ENCODE measurements around the gene HABP2.

HABP2 gene

GRCh38 chr10:113552701-113553100 lies at the start of gene HABP2:
HABP2 (plus strand) TSS chr10:113553053; CDS start chr10:113553122, 69 bp downstream.
- no peak for DNase-seq

DNA sequence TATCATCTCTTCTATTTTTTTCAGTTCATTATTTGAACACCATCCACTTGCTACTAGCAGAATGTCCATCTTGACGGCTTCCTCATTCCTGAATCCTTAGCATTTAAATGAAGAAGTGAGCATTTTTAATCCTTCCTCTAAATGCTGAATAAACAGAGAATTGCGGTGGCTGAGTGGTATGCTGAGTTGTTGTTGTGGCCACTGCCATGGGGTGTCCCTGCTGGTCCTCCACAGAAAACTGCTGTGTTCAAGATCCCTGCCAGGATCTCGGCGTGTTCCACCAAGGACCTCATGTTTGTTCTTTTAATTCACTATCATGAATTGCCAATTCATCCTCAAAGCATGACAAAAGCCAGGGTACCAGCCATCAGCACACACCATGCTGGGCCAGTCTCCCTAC lies 48.9 kb upstream of the HABP2 start:
- no peak for DNase-seq

DNA sequence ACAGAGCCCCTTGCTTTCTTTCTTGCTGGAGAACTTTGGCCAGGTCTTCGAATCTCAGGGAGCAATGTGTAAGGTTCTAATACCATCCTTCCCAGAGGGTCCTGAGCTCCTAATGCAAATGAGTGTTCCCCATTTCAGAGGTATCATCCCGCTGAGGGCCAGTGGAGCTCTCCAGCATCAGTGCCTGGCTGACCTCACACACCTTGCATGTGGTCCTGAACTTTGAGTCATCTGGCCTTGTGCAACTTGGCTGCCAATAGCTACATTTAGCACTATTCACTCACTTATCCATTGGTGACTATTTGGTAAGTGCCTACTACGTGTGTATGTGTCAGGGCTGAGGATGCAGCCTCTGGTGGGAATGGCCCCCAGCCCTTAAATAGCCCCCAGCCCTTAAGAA lies 48.4 kb upstream of the HABP2 start:
- no peak for DNase-seq

- DNase-seq, result peak; percentile 50
Measured at GRCh38 chr10:113506476-113506875, 46.4 kb upstream of the HABP2 start.

- no peak for DNase-seq
Measured at GRCh38 chr10:113511419-113511818, 41.4 kb upstream of the HABP2 start.

DNA sequence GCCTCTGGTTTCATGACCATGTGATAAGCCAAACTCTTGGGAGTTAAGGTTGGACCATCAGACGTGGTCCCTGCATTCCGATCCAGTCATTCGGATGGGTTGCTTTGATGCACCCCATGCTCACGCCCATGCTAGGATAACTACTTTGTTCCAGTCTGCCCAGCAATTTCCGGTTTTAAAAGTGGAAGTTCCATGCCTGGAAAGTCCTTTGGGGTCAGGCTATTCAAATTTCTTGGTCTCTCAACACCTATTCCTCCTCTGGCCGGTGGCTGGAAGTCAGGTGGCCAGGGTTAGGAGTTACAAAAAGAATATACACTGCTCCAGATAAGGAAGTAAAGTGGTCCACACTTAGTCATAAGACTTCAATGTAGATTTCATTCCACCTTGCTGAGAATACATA lies 37.7 kb upstream of the HABP2 start:
- no peak for DNase-seq

DNA sequence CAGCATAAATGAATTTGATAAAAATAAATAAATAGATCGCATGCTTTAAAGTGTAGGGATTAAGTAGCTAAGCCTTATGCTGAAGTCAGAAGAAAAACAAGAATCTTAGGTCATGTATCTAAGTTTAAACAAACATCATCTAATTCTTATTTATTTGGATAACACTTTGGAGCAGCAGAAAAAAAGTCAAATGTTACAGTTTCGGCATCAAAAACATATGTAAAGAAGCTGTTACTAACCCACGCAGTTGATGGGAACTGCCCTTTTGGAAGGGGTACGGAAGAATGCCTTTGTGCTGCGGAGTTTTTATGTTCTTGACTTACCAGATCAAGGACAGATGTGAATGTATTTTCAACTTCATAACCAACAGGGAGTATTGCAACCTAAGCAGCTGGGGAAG lies 37.3 kb upstream of the HABP2 start:
- no peak for DNase-seq

DNA sequence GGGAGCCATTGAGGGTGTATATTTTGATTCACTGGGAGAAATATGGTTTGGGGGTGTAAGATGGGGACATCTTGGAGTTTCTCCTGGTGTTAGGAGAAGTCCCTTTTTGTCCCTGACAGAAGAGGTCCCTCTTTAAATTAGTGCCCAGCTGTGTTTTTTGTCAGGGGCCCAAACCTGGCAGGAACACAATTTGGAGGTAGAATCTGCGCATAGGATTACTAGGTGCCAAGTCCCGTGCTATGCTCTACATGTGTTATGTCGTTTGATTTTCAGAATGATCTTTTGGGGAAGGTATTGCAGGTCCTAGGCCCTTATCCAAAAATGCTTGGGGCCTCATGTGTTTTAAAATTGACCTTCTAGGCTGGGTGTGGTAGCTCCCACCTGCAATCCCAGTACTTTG lies 36.8 kb upstream of the HABP2 start:
- no peak for DNase-seq

DNA sequence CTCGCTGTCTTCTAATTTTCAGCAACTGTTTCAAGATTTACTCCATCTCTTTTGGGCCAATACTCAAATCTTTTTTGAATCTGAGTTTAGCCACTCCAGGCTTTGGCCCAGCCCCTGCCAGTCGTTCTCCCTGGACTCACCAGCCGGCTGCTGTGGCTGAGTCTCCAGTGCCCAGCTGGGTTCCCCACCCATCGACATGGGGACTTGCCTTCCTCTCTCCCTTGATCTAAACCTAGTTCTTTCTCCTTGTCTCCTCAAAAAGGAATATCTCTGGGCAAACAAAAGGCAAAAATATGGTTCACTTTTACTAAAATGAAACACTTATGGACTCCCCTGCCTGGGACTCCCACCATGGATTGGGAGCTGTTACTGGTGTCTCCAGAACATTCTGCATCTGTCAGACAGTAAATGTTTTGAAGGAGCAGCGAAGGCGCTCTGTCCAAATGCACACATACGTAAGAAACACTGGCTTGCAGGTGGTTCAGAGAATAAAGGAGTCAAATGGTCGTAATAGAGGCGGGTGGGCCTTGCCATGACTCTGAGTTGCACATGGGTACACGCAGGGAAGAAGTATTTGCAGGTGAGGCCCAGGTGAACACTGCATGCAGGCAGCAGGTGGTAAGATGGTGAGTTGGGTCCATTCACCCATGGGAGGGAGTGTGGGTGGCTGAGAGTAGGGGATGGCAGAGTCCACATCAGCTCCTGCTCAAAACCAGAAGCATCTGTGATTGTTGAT lies 35.5 kb upstream of the HABP2 start:
- DNase-seq, result no peak

DNA sequence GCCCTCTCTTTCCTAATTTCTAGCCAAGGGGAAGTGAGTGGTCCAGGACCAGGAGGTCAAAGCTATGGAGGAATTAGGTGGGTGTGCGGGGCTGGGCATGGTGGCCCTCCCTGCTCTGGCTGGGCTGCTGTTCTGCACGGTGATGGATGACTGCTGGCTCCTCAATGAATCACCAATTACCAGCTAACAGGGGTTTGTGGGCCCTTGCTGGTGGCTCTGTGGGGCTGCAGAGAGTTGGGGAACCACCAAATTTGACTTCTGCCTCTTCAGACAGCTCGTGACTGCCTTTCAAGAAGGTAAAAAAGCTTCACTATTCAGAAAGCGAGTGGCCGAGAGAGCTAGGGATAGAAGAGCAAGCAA lies 35.0 kb upstream of the HABP2 start:
- DNase-seq, result no peak

DNA sequence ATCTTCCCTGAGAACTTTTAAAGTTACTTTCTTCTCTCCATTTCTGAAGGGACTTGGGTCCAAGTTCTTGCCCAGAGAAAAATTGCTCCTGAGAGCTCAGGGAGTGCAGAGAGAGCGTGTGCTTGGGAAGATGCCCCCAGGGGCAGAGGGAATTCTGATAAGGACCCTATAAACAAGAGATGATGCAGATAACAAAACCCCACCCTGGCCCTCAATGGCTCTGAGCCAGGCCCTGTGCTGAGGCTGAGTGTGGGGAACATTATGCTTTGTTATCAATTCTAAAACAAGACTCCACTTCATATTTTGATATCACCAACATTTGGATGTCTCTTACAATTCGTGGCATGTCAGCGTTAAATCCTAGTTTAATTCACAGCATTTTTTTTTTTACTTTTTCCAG lies 34.4 kb upstream of the HABP2 start:
- DNase-seq, result no peak

DNA sequence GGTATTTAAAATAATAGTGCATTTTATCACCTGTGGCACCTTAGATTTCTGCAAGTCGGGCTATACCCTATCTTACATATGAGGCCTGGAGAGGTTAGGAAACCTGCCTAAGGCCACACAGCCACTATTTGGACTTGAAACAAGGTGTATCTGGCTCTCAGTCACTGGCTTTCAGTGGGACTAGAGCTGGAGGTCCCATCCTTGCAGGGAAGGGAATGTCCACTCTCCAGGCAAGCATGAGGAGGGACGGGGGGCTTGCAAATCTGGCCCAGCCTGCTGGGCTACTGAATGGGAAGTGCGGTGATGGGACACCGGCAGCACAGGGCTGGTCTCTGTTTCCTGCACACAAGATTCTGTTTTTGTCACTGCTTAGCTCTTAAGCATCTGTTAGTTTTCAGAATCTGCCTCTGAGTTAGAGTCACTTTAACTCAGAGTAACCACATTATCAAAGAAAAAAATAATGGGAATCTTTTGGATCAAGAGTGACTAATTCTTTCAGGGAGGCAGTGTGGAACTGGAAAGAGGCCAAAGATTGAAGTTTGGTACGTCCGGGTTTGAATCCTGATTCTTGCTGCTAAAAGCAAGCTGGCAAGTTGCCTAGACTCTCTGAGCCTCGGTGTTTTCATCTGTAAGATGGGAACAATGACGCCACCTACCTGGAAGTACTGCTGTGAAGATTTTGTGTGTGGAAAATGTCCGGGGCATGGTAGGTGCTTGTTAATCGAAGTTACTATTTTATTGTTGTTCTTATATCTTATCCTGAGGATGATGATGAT lies 33.8 kb upstream of the HABP2 start:
- DNase-seq, result peak; percentile 57

DNA sequence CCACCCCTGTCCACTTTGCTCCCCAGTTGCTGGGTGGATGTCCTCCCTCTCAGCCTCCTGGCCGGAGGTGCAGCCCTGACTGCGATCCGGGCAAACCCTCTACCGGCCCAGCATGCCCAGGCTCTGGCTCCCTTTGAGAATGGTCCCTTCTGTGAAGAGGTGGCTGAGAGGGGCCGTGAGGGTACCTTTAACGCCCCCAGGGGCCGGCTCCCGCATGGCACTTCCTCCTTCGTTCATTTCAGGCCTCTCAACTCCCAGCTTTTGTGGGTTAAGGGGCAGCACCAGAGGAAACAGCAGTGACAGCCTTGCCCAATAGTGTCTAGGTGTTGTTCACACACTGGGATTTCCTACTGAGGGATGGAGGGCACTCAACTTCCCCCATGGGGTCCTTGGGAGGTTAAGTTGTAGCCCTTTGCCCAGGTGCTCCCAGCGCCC lies 33.2 kb upstream of the HABP2 start:
- DNase-seq, result no peak

GRCh38 chr10:113520261-113520660 lies 32.6 kb upstream of the HABP2 start:
- no peak for DNase-seq

DNA sequence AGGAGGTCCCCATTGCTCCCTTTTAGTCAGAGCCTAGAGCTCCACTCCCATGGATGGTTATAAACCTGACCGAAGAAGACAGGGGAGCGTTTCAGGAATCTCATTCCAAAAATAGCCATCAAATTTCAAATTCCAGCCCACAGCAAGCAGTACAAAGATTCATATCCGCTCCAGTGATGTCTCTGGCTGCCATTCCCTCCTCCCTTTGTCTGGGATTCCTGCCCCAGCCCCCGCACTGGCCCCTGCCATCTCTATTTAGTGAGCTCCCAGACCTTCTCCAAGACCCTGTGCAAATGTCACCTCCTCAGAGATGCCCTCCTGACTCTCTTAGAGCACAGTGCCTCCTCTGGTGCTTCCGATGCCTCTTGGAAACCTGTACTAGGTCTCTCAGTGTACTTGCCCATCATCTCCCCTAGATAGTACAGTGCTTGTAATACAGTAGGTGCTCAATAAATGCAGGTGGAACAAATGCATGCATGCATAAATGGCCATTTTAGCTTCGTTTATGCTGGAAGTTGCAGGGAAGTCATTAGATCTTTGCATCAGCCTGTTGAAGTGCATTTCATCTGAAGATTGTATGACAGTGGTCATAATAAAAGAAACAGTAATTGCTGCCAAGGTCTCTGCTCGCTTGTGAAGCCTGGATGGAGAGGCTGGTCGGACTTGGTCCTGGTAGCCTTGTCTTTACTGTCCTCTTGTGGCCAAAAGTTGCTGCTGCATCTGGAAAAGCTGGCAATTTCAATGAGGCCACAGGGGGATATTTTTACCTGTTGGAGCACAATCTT lies 32.0 kb upstream of the HABP2 start:
- DNase-seq, result peak; percentile 85

DNA sequence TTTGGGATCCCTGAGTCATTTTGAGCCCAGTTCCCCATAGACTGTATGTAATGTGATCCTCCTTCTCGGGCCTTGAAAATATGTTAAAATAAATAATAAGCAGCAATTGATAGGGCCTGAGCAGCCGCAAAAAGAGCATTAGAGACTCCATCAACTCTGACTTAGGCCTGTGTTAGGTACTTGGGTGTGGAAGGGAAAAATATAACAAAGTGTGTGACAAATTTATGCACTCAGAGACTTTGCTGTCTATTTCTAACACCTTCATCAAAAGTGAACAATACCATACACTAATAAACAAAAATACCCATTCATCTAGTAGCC lies 31.4 kb upstream of the HABP2 start:
- DNase-seq, result no peak

DNA sequence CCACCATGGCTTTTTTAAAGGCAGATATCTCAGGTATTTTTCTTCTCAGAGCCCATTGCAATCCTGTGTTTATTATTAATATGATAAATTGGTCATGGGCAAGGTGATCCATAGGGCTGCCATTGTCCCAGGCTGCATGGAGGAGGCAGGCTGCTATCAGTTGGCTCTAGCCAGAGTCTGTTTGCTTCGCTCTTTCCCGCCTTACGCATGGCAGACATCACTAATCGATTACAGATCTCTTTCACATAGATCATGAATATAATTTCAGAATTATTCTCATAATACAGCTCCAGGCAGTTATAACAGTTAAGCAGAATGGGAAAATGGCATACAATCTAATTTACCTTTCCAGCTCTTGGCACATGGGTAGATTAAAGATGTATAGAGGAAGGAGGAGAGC lies 30.4 kb upstream of the HABP2 start:
- no peak for DNase-seq

DNA sequence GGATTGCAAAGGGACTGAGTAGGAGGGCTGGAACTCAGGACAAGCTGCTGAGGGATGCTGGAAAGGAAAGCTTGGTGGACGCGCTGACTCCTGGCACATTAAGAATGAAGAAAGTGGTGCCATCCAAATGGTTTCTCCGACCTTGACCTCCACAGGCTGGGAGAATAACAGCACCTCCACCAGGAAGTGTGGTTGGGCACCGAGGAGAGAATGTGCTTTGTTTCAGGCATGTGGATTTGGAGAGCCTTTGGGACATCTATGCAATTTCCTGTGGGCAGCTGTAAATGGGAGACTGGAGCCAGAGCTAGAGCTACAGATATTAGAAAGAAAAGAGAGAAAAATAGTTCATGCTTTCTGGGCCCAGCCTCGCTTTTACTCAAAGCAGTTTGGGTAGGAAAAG lies 29.8 kb upstream of the HABP2 start:
- no peak for DNase-seq

DNA sequence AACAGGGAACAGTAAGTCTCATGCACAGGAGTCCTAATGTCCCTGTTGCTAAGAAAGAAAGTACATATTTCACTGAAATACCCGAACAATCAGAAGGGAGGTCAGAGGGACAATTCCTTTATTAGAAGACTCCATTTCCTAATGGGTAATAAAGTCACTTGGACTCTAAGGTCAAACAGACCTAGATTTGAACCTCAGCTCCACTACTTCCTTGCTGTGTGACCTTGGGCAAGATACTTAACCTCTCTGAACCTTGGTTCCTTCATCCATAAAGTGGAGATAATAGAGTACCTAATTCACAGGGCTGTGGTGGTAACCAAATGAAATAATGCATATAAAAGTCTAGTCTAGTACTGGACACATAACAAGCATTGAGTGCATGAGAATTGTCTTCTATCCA lies 29.2 kb upstream of the HABP2 start:
- DNase-seq, result no peak

DNA sequence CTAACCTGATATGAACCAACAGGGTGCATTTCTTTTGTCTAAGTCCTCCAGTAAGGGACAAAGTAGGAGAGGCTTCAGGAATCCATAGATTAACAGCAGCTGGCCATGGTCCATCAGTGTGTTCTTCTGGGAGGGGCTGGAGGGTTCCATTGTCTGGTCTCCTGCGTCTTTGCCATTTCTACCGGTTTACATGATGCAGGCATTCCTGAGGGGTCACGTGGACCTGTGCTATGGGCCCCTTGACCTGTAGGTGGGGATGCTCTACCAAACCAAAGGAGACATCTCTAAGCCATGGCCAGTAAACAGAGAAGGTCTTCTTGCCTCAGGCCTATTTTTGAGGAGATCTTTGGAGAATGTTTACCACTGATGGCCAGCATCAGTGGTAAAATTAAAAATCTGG lies 28.7 kb upstream of the HABP2 start:
- DNase-seq, result no peak

- DNase-seq, result no peak
Measured at GRCh38 chr10:113524539-113525490, 28.0 kb upstream of the HABP2 start.

GRCh38 chr10:113525713-113526112 lies 27.1 kb upstream of the HABP2 start:
- DNase-seq, result no peak

Measured in fibroblast of upper back skin (primary cell).